Measurements from ENCODE around the gene STX10.

STX10 gene

GRCh38 chr19:13117772-13118423 lies 32.3 kb downstream of the STX10 start, which contains the start of gene NACC1:
Gene NACC1, plus strand, starts transcription at chr19:13118264. Its CDS starts 16,944 bp downstream, at chr19:13135208.
- peak; percentile 97 for DNase-seq

GRCh38 chr19:13117176-13117771 lies 32.9 kb downstream of the STX10 start:
- DNase-seq, result no peak

GRCh38 chr19:13116282-13117175 lies 33.6 kb downstream of the STX10 start, which contains the start of gene TRMT1:
Gene TRMT1, minus strand, starts transcription at chr19:13116740. Its CDS starts 341 bp downstream, at chr19:13116399.
- DNase-seq, result peak; percentile 80

GRCh38 chr19:13115936-13116281 lies 34.3 kb downstream of the STX10 start:
- DNase-seq, result no peak

GRCh38 chr19:13112555-13112954 lies 37.6 kb downstream of the STX10 start:
- DNase-seq, result no peak

- no peak for DNase-seq
Measured at GRCh38 chr19:13110099-13110610, 40.0 kb downstream of the STX10 start.

GRCh38 chr19:13109361-13110098 lies 40.6 kb downstream of the STX10 start:
- DNase-seq, result no peak

GRCh38 chr19:13104848-13105711 lies 45.1 kb downstream of the STX10 start:
- DNase-seq, result no peak

- DNase-seq, result peak; percentile 60
Measured at GRCh38 chr19:13104360-13104847, 45.8 kb downstream of the STX10 start.

GRCh38 chr19:13103581-13104359 lies 46.4 kb downstream of the STX10 start:
- DNase-seq, result no peak

- peak; percentile 57 for DNase-seq
Measured at GRCh38 chr19:13102666-13103580, 47.3 kb downstream of the STX10 start, which contains the start of gene LYL1. Gene LYL1, minus strand, starts transcription at chr19:13102858. Its CDS starts 1,687 bp downstream, at chr19:13101171.

GRCh38 chr19:13102416-13102665 lies 47.8 kb downstream of the STX10 start:
- DNase-seq, result no peak

GRCh38 chr19:13101590-13102415 lies 48.4 kb downstream of the STX10 start:
- no peak for DNase-seq

- DNase-seq, result peak; percentile 63
Measured at GRCh38 chr19:13100841-13101589, 49.2 kb downstream of the STX10 start.

- no peak for DNase-seq
Measured at GRCh38 chr19:13100031-13100588, 50.1 kb downstream of the STX10 start.

- no peak for DNase-seq
Measured at GRCh38 chr19:13099073-13099999, 50.8 kb downstream of the STX10 start.

All from 8988T (cell line).